Heart right ventricle (tissue), 16 donors: ENCODE data around the gene GLI1. TPM values are rescaled to one million over a fixed set of nuclear protein-coding genes. Genes with fewer than 3 reads are reported as not detected.
A peak's percentile ranks its signal among the peaks of the same experiment; 100 is the strongest.

Experiments
- ATAC-seq, 8 donors: fragments of 200-7000 bp; cut with Tn5 transposase; one replicate each; pipeline ENCODE4 v1.9.1; 2020; ENCODE audit warnings: mild to moderate bottlenecking in 8 of 8, moderate library complexity in 8 of 8, moderate number of reproducible peaks in 1 of 8
- DNase-seq, 2 donors: peaks; one replicate each; pipeline ENCODE4 v3.0.0-alpha.2; 2020
- H3K27ac ChIP-seq, 10 donors: fragments of 200-600 bp; sonication (generic) in 2 of 10; one replicate each; pipeline versions ENCODE4 v1.5.0 to v1.8.0; 2020 to 2022; ENCODE audit warnings: mild to moderate bottlenecking in 3 of 10
- H3K27me3 ChIP-seq, 7 donors: fragments of 200-600 bp; one replicate each; pipeline ENCODE4 v1.8.0; 2021 to 2022; ENCODE audit warnings: mild to moderate bottlenecking in 2 of 7
- H3K36me3 ChIP-seq, 9 donors: fragments of 200-600 bp; sonication (generic) in 1 of 9; one replicate each; pipeline versions ENCODE4 v1.5.0 to v1.8.0; 2020 to 2022; ENCODE audit warnings: mild to moderate bottlenecking in 2 of 9
- H3K4me1 ChIP-seq, 9 donors: fragments of 200-600 bp; sonication (generic) in 1 of 9; one replicate each; pipeline versions ENCODE4 v1.5.0 to v1.8.0; 2020 to 2022; ENCODE audit warnings: mild to moderate bottlenecking in 4 of 9
- H3K4me3 ChIP-seq, 10 donors: fragments of 200-600 bp; sonication (generic) in 2 of 10; one replicate each; pipeline versions ENCODE4 v1.5.0 to v1.8.0; 2020 to 2022; ENCODE audit warnings: mild to moderate bottlenecking in 7 of 10, moderate library complexity in 2 of 10
- H3K9me3 ChIP-seq, 11 donors: fragments of 200-600 bp in 10 of 11; sonication (generic) in 2 of 11; one replicate each; pipeline versions ENCODE4 v1.5.0 to v1.8.0; 2013 to 2022; ENCODE audit warnings: mild to moderate bottlenecking in 2 of 11, control low read depth in 1 of 11, moderate library complexity in 1 of 11
- CTCF ChIP-seq, 9 donors: fragments of 200-600 bp; sonication (generic) in 2 of 9; IDR thresholded peaks; one replicate each; pipeline versions ENCODE4 v1.5.0 to v1.8.0; 2021 to 2022; ENCODE audit warnings: antibody characterized with exemption in 9 of 9, mild to moderate bottlenecking in 5 of 9, moderate library complexity in 1 of 9
- WGBS, 2 donors: extraction: QIAGEN DNeasy Blood & Tissue Kit; methylation state at CpG; one replicate each; pipeline ENCODE4 v1.1.7; 2013; ENCODE audit warnings: inconsistent platforms in 1 of 2; 5-methylcytosine and 5-hydroxymethylcytosine counted together
- intact Hi-C, 10 donors: fragments of 100-400 bp; cut with DNase I; formaldehyde crosslinking; loops; one replicate each; pipeline versions ENCODE4 v1.11.1 to v1.14.2; 2022
- microRNA-seq, 2 donors: library from miRNA; unstranded; fragments of <30 nt; microRNA quantifications; one replicate each; pipeline ENCODE4 v1.2.0, GENCODE V29; 2021
- polyA plus RNA-seq, 2 donors: library from polyadenylated mRNA; stranded (reverse); fragments of 200-250 nt; gene quantifications; one replicate each; pipeline ENCODE4 v1.2.3, GENCODE V29; 2013
- total RNA-seq, 10 donors: library from RNA; stranded (reverse); fragmentation: NEBNext Ultra II Directional in 3 of 10; extraction: Animal tissue kit (Norgen Biotek cat#: 25700) in 3 of 10; gene quantifications; one replicate each; pipeline versions ENCODE4 v1.2.1 to v1.2.4, GENCODE V29; 2021 to 2023
- donor health status: Arrhythmogenic right ventricular cardiomyopathy.
- donor health status: ischemic (EF 13 %, LVEDD 7.1; RV severe dilation, severe dysfunction).
- donor health status: healthy with polysubstance abuse.
- donor health status: DM: no; HTN: yes; CAD: no.
- donor health status: DM: no; HTN: no; CAD: no.
- donor health status: ischemic (EF 25% LVEDD 6.9; RV normal size, moderate dysfunction).
- donor health status: ischemic (EF 25% LVEDD 5.7; RV mildly dilated, moderate dysfunction).
- donor health status: healthy.
- donor health status: DM: yes; HTN: yes; CAD: no.
- donor health status: Ischemic cardiomyopathy.
- donor health status: ischemic (EF 35%, LVEDD 5.7; RV mildly dilated, moderate dysfunction).
- donor health status: nonischemic (EF 11% LVEDD 7.7; RV severe dilation, severe dysfunction).
- donor health status: DM: yes; HTN: yes; CAD: no.
- donor health status: PGD.
- donor health status: ischemic (EF 29% LVEDD 5.4; RV normal size, mild dysfunction).
- donor health status: nonischemic (EF 23%, LVEDD 6.1; RV moderate dilation, normal function).

The GLI1 gene
- total and polyA plus RNA-seq, 12 donors: 0.12 to 1.2 (median 0.59) TPM

GRCh38 chr12:57521525-57522010 is 62.0 kb downstream of the GLI1 start:
- DNase-seq (peak; percentile 46 to 47), ATAC-seq (peak in 4 of 8 donors; percentile 15 to 22 (median 16))
- intact Hi-C loops: loop anchor here in 2 of 10 donors (2.0 kb wide), 1 partner anchor 25 kb away; the partner anchor contains the start of gene DCTN2 (in 2 of the 2)
- Histone ChIP-seq H3K4me3 (peak overlapping the region in 7 of 10 donors; percentile 70 to 98 (median 86)), H3K27ac (peak overlapping the region; percentile 89 to 100 (median 98)), H3K9me3 (no peaks in the 10 kb centered on the region), H3K4me1 (peaks cover 25 to 75% (median 64%) of the 10 kb centered on the region in 9 donors), H3K36me3 (peaks cover 0 to 50% (median 24%) of the 10 kb centered on the region in 9 donors), H3K27me3 (no peaks in the 10 kb centered on the region)
- peak in 1 of 9 donors; percentile 16 for TF ChIP-seq CTCF (IDR thresholded peaks at IDR 0.05)
- WGBS, 2 donors: 29 to 30% methylated on average over 17 of the region's 17 CpGs

Small RNA genes lying within 50 kb of the gene (microRNA-seq; reads per million reads assigned to microRNA genes)
- gene MIR616: 0 to 0.51 reads per million in 2 donors
- 0 to 1.0 reads per million in 2 donors for gene MIR6758

Other genes starting within 250 kb of the GLI1 start
- 1 to 10 TPM in 7 of 10 donors, under 1 TPM in 3; 0.18 to 6.2 (median 2.3) TPM for gene NXPH4, start 243.0 kb upstream of the GLI1 start, total RNA-seq
- 1 to 10 TPM in 1 of 2 donors, under 1 TPM in 1; 0.66 to 1.8 TPM for gene NXPH4, start 243.0 kb upstream of the GLI1 start, polyA plus RNA-seq
- gene SHMT2, start 230.1 kb upstream of the GLI1 start, total RNA-seq: 10 to 100 TPM; 24.4 to 47.6 (median 27.1) TPM
- gene SHMT2, start 230.1 kb upstream of the GLI1 start, polyA plus RNA-seq: 10 to 100 TPM; 14.3 to 49.8 TPM
- 1 to 10 TPM in 4 of 10 donors, under 1 TPM in 6; 0.30 to 2.9 (median 0.98) TPM for gene STAC3, start 208.6 kb upstream of the GLI1 start, total RNA-seq
- 1 to 10 TPM in 1 of 2 donors, under 1 TPM in 1; 0.81 to 1.7 TPM for gene STAC3, start 208.6 kb upstream of the GLI1 start, polyA plus RNA-seq
- gene R3HDM2, start 28.7 kb upstream of the GLI1 start, total RNA-seq: 100 to 1,000 TPM in 1 of 10 donors, 10 to 100 TPM in 9; 43.7 to 107 (median 82.9) TPM
- 10 to 100 TPM; 15.5 to 17.6 TPM for gene R3HDM2, start 28.7 kb upstream of the GLI1 start, polyA plus RNA-seq
- under 1 TPM in 1 of 10 donors, not detected in 9; 0.13 TPM for gene INHBC, start 25.0 kb upstream of the GLI1 start, total RNA-seq
- gene INHBC, start 25.0 kb upstream of the GLI1 start, polyA plus RNA-seq: under 1 TPM in 1 of 2 donors, not detected in 1; 0.03 TPM
- gene INHBE, start 4.5 kb upstream of the GLI1 start, total RNA-seq: 1 to 10 TPM in 3 of 10 donors, under 1 TPM in 3, not detected in 4; 0.09 to 1.2 (median 0.71) TPM
- gene INHBE, start 4.5 kb upstream of the GLI1 start, polyA plus RNA-seq: under 1 TPM in 1 of 2 donors, not detected in 1; 0.01 TPM
- gene ARHGAP9, start 20.1 kb downstream of the GLI1 start, total RNA-seq: 10 to 100 TPM in 2 of 10 donors, 1 to 10 TPM in 7, under 1 TPM in 1; 0.83 to 17.7 (median 3.8) TPM
- gene ARHGAP9, start 20.1 kb downstream of the GLI1 start, polyA plus RNA-seq: 1 to 10 TPM; 1.8 to 6.7 TPM
- gene MARS1, start 28.3 kb downstream of the GLI1 start, total RNA-seq: 100 to 1,000 TPM in 1 of 10 donors, 10 to 100 TPM in 9; 56.7 to 105 (median 72.5) TPM
- 100 to 1,000 TPM in 1 of 2 donors, 10 to 100 TPM in 1; 94.7 to 108 TPM for gene MARS1, start 28.3 kb downstream of the GLI1 start, polyA plus RNA-seq
- 10 to 100 TPM; 11.2 to 34.1 (median 22.0) TPM for gene DDIT3, start 60.7 kb downstream of the GLI1 start, total RNA-seq
- gene DDIT3, start 60.7 kb downstream of the GLI1 start, polyA plus RNA-seq: 100 to 1,000 TPM in 1 of 2 donors, 10 to 100 TPM in 1; 65.2 to 106 TPM
- 10 to 100 TPM; 22.8 to 46.9 (median 33.5) TPM for gene MBD6, start 63.0 kb downstream of the GLI1 start, total RNA-seq
- gene MBD6, start 63.0 kb downstream of the GLI1 start, polyA plus RNA-seq: 10 to 100 TPM in 1 of 2 donors, 1 to 10 TPM in 1; 8.8 to 35.4 TPM
- gene DCTN2, start 87.4 kb downstream of the GLI1 start, total RNA-seq: 100 to 1,000 TPM in 5 of 10 donors, 10 to 100 TPM in 5; 82.9 to 116 (median 101) TPM
- gene DCTN2, start 87.4 kb downstream of the GLI1 start, polyA plus RNA-seq: 100 to 1,000 TPM in 1 of 2 donors, 10 to 100 TPM in 1; 45.9 to 174 TPM
- under 1 TPM in 5 of 10 donors, not detected in 5; 0.05 to 0.29 (median 0.07) TPM for gene KIF5A, start 90.3 kb downstream of the GLI1 start, total RNA-seq
- gene KIF5A, start 90.3 kb downstream of the GLI1 start, polyA plus RNA-seq: under 1 TPM; 0.06 to 0.07 TPM
- 10 to 100 TPM in 9 of 10 donors, 1 to 10 TPM in 1; 9.6 to 17.2 (median 14.7) TPM for gene PIP4K2C, start 131.4 kb downstream of the GLI1 start, total RNA-seq
- 10 to 100 TPM in 1 of 2 donors, 1 to 10 TPM in 1; 5.8 to 13.6 TPM for gene PIP4K2C, start 131.4 kb downstream of the GLI1 start, polyA plus RNA-seq
- 10 to 100 TPM; 16.9 to 30.2 (median 22.2) TPM for gene DTX3, start 145.0 kb downstream of the GLI1 start, total RNA-seq
- gene DTX3, start 145.0 kb downstream of the GLI1 start, polyA plus RNA-seq: 10 to 100 TPM; 20.9 to 58.2 TPM
- 10 to 100 TPM in 3 of 10 donors, 1 to 10 TPM in 7; 5.0 to 17.6 (median 7.5) TPM for gene ARHGEF25, start 151.7 kb downstream of the GLI1 start, total RNA-seq
- 10 to 100 TPM; 13.1 to 49.2 TPM for gene ARHGEF25, start 151.7 kb downstream of the GLI1 start, polyA plus RNA-seq
- gene B4GALNT1, start 173.4 kb downstream of the GLI1 start, total RNA-seq: 1 to 10 TPM; 2.0 to 9.3 (median 5.5) TPM
- gene B4GALNT1, start 173.4 kb downstream of the GLI1 start, polyA plus RNA-seq: 1 to 10 TPM; 2.4 to 5.3 TPM
- gene OS9, start 234.3 kb downstream of the GLI1 start, total RNA-seq: 100 to 1,000 TPM in 7 of 10 donors, 10 to 100 TPM in 3; 84.9 to 181 (median 113) TPM
- 100 to 1,000 TPM in 1 of 2 donors, 10 to 100 TPM in 1; 96.9 to 173 TPM for gene OS9, start 234.3 kb downstream of the GLI1 start, polyA plus RNA-seq